GM10266 (cell line): ENCODE measurements around the gene GRID2.
A peak's percentile ranks its signal among the peaks of the same experiment; 100 is the strongest.

ENCODE experiments used
- DNase-seq: peaks from one replicate; pipeline ENCODE4 v3.0.0; 2012; ENCODE audit errors: extremely low spot score
- TF ChIP-seq, protein P1 (sequence below): IDR thresholded peaks from 2 replicates; pipeline ENCODE4 v1.5.1; 2012; ENCODE audit warnings: mild to moderate bottlenecking, low read depth; ENCODE audit not compliant: control insufficient read depth, insufficient read depth; ENCODE audit errors: missing control alignments

Gene GRID2

DNA sequence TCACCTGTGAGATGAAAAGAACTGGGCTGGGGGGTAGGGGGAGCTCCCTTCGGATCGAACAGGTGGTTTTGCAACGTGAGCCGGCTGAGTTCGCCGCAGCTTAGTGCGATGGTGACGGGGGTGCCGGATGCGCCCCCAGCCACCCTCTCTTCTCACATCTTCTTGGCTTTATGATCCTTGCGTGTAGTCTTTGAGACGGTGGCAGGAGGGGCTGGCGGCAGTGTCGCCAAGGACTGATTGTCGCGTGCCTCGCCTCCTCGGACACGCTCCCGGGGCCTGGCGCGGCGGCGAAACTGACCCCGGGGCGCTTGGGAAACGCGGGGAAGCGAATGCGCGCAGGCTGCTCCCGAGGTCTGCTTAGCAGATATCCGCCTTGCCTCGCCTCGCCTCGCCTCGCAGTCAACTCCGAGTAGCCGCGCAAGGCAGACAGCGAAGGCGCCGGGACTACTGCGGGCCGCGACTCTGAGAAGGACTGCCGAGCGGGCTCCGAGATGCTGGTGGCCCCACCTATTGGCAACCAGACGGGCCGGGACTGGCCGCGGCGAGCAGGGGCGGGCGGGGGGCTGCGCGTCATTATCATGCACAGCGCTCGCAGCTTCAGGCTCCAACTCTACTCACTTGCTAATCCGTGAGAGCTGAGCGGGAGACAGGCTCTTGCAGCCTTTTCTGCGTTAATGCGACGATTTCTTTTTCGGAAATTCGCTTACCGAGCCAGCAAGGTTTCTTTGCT, 1.5 kb downstream of the GRID2 start:
- peak; percentile 20 for DNase-seq
- TF ChIP-seq, protein P1, sequence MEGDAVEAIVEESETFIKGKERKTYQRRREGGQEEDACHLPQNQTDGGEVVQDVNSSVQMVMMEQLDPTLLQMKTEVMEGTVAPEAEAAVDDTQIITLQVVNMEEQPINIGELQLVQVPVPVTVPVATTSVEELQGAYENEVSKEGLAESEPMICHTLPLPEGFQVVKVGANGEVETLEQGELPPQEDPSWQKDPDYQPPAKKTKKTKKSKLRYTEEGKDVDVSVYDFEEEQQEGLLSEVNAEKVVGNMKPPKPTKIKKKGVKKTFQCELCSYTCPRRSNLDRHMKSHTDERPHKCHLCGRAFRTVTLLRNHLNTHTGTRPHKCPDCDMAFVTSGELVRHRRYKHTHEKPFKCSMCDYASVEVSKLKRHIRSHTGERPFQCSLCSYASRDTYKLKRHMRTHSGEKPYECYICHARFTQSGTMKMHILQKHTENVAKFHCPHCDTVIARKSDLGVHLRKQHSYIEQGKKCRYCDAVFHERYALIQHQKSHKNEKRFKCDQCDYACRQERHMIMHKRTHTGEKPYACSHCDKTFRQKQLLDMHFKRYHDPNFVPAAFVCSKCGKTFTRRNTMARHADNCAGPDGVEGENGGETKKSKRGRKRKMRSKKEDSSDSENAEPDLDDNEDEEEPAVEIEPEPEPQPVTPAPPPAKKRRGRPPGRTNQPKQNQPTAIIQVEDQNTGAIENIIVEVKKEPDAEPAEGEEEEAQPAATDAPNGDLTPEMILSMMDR: no peak

GRCh38 chr4:92305878-92306520, 2.2 kb downstream of the GRID2 start:
- no peak for DNase-seq
- TF ChIP-seq, protein P1: no peak

DNA sequence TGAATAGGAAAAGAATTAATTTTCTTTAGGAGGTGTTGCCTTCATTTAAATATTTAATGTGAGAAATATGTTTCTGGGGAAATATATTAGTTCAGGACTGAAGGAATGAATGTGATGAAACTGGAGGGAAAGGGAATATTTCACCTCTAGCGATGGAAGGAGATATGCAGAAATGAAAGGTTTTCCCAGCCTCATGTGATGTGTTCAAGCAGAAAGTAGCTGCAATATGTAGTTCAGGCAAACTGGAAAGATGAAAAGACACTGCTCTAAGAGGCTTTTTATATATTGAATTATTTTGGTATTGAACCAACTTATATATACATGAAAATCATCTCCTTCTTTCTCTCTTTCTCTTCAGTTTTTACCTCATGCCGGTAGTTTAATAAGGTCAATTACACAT, 3.4 kb downstream of the GRID2 start:
- TF ChIP-seq, protein P1: no peak
- DNase-seq: no peak

DNA sequence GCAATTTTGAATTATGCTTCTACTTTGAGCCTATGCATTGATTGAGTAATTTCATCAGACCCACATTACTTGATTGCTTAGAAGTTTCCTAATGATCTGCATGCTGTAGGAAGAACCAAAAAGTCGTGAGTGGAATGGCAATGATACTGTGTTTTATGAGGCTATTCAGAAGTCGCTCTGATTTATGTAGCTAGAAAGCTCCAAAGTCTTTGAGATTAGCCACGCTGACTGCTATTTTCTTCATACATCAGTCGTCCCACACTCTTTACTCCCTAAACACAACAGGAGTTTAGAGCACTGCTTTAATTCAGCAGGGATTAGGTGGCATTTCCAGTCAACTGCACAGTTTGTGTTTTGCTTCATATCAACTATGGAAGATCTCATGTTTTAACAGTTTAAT, 4.1 kb downstream of the GRID2 start:
- no peak for DNase-seq
- TF ChIP-seq, protein P1: no peak

DNA sequence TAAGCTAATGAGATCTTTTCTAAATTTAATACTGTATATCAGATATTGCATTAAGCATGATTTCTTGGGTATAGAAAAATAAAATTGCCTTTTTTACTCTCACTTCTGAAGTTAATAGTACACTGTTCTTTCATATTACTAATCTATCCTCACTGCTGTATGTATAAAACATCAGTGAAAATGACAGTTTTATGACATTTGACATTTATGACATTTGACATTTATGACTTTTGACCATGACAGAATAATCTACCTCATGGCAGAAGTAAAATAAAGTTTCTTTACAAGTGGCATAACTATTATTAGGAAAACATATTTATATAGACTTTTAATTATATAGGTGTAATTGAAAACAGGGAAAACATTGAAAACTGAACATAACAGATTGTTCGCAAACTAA, 13.3 kb downstream of the GRID2 start:
- DNase-seq: no peak
- TF ChIP-seq, protein P1: no peak

- TF ChIP-seq, protein P1: no peak
- no peak for DNase-seq
Measured at GRCh38 chr4:92328095-92328494, 24.3 kb downstream of the GRID2 start.

- TF ChIP-seq, protein P1: no peak
- no peak for DNase-seq
Measured at GRCh38 chr4:92333016-92333415, 29.2 kb downstream of the GRID2 start.
